ENCODE data around the gene ATF3.
A peak's percentile ranks its signal among the peaks of the same experiment; 100 is the strongest.

ATF3 gene, protein sequence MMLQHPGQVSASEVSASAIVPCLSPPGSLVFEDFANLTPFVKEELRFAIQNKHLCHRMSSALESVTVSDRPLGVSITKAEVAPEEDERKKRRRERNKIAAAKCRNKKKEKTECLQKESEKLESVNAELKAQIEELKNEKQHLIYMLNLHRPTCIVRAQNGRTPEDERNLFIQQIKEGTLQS

DNA sequence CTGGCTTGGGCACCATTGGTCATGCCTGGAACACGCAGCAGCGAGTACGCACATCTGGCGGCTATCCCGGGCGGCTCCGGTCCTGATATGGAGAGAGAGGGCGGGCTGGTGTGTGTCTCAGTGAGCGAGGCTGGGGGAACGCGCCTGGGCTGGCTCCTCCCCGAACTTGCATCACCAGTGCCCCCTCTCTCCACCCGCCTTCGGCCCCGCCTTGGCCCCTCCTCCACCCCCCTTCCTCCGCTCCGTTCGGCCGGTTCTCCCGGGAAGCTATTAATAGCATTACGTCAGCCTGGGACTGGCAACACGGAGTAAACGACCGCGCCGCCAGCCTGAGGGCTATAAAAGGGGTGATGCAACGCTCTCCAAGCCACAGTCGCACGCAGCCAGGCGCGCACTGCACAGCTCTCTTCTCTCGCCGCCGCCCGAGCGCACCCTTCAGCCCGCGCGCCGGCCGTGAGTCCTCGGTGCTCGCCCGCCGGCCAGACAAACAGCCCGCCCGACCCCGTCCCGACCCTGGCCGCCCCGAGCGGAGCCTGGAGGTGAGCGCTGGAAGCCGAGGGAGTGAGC is at the start of gene ATF3:
ATF3 (plus strand) TSS at position 370 of the 567 bp plus-strand sequence. CDS start 6,261 bp downstream, outside the sequence.
- peak; percentile 94 for DNase-seq

GRCh38 chr1:212559929-212560328 is 48.6 kb upstream of the ATF3 start:
- no peak for DNase-seq

DNA sequence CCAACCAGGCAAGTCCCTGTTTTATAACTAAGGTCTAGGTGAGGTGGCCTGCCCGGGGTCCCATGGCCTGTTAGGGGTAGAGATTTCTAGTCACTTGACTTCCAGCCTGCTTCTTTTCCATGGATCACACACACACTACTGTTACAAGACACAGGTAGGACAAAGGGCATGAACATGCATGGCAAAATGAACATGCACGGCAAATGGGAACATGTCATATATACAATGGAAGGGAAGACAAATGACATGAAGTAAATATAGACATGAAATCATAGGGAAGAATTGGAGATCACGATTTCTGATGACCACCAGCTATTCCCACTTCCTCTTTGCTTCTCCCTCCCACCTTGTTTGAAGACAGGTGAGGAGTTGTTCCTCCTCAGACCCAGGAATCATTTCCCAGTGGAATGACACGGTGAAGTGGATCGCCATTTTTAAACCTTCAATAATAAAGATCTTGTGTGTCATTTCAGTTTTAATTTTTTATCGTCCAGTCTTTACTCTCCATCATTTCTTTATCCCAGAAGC is 47.6 kb upstream of the ATF3 start:
- no peak for DNase-seq

- DNase-seq = no peak
Observed at GRCh38 chr1:212561501-212561931, 47.0 kb upstream of the ATF3 start.

GRCh38 chr1:212562771-212563170 is 45.8 kb upstream of the ATF3 start:
- DNase-seq = no peak

- DNase-seq = no peak
Observed at GRCh38 chr1:212565079-212565478, 43.5 kb upstream of the ATF3 start.

GRCh38 chr1:212565571-212566305 is 42.8 kb upstream of the ATF3 start:
- DNase-seq = no peak

DNA sequence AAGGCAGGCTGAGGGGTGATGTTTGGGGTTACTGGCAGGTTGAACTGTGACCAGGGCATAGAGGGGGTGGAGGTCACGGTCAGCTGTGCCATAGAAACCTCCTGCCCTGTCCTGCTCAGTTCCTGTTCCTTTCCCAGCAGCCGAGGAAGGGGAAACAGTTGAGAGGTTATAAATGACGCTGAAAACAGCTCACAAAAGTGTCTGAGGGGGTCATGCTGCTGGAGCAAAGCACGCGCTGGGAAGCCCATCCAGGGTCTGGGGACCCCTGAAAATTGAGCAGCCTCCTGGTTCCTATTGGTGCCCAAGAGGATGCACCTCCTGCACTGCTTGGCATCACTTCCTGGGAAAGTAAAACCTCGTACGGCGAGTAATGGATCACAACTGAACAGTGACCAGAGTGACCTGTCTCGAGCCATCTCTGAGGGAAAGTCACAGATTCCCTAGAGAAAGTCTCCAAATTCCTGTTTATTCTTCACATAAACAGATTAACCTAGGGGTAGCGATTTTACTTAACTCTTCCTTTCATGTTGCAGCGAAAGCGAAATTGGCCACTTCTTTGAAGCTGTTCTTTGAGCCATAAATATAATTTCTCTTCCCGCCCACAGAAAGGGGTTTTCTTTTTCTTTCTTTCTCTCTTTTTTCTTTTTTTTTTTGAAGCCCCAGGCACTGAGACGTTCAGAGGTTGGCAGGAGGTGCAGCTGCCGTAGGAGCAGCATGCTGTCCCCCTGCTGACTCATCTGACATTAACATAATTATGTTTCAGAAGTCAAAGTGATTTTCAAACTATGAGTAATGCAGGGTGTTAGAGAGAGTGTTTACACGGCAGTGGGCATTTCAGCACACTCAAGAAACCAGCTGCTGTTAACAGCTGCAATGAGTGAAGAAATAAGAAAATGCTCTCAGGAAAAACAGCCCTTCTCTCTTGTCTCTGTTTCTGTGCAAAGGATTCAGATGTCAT is 41.8 kb upstream of the ATF3 start:
- peak; percentile 63 for DNase-seq

DNA sequence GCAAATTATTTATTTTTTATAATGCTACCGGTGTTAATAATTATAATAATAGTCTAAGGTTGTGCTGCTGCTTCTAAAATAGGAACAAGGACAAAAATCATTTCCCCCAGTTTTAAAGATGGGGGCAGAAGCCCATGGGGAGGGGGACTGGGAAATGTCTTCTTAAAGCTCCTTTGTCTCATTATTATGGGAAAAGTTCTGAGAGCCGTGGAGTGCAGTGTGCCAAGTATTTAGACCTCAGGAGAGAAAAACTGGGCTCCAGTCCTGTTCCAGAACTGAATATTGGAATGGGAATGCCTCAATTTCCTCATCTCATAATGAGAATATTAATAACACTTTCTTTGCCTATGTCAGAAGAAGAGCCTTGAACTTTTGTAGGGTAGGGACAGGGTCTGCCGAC is 40.9 kb upstream of the ATF3 start:
- DNase-seq = no peak

- DNase-seq = no peak
Observed at GRCh38 chr1:212568978-212569537, 39.5 kb upstream of the ATF3 start.

GRCh38 chr1:212574732-212575131 is 33.8 kb upstream of the ATF3 start:
- no peak for DNase-seq

- no peak for DNase-seq
Observed at GRCh38 chr1:212575333-212575732, 33.2 kb upstream of the ATF3 start.

DNA sequence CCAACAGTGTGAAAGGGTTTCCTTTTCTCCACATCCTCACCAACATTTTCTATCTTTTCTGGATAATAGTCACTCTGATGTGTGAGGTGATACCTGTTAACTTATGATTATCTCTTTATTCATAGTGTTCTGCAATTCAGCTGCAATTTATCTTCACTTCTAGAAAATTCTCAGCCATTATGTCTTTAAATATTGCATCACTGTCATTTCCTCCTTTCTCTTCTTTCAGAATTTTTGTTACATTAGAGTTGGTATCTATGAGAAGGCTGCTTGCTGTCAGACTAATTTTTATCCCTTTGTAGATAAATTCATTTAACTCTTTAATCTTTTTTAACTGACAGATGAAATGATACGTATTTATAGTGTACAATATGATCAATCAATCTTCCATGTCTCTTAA is 30.5 kb upstream of the ATF3 start:
- no peak for DNase-seq

GRCh38 chr1:212581034-212581433 is 27.5 kb upstream of the ATF3 start:
- DNase-seq = no peak

DNA sequence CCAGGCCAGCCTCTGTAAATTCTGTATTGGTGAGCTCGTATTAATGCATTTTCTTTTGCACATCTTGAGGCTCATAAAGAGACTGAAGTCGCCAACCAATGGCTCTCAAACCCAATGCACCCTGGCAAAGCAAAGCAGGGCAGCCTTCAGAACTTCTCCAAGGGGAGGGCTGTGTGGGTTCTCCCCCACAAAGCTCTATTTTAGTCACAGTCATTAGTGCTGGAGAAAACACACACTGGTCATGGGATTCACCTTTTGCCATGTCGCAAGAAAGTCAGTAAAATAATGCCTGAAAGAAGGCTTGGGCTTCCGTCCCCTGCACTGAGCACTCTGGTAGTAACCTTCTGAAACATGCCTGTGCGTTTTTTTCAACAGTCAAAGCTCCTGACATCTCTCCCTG is 26.3 kb upstream of the ATF3 start:
- DNase-seq = no peak

- no peak for DNase-seq
Observed at GRCh38 chr1:212582808-212583615, 25.5 kb upstream of the ATF3 start.

DNA sequence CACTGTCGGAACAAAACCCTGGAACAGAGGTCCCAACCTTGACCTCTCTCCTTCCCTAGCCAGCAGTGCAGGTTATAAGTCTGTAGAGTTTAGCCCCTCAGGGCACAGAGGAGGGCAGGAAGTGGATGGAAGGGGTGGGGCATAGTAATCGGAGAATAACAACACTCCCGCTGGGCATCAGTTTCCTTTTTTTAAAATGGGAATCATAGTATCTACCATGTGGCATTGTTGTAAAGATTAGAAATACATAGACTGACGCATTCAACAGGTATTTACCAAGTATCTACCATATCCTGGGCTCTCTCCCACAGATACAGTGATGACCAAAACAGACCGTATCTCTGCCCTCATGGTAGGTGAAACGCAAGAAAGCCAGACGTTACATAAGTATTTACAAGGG is 24.9 kb upstream of the ATF3 start:
- DNase-seq = no peak

DNA sequence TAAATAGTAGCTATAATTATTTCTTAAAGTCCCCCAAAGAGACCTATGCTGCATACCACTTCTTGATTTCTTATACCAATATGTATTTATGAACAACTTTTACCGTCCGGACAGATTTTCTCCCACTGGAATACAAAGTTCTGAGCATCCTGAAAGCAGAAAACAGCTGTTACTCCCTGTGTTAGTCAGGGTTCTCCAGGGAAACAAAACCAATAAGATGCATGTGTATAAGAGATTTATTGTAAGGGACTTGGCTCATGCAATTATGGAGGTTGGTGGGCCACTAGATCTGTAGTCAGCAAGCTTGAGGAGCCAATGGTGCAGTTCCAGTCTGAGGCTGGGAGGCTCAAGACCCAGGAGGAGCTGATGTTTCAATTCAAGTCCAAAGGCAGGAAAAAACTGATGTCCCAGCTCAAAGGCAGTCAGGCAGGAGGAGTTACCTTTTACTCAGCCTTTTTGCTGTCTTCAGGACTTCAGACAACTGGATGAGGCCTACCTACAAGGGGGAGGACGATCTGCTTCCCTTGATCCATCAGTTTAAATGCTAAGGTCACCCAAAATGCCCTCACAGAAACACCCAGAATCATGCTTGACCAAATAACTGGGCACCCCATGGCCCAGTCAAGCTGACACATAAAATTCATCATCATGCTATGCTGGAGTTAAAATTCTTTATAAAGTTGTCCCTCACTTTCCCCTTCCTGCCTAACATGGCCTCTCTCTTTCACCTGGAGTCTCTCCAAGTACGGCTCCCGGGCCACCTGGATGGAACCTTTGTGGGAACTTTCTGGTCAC is 24.3 kb upstream of the ATF3 start:
- no peak for DNase-seq

DNA sequence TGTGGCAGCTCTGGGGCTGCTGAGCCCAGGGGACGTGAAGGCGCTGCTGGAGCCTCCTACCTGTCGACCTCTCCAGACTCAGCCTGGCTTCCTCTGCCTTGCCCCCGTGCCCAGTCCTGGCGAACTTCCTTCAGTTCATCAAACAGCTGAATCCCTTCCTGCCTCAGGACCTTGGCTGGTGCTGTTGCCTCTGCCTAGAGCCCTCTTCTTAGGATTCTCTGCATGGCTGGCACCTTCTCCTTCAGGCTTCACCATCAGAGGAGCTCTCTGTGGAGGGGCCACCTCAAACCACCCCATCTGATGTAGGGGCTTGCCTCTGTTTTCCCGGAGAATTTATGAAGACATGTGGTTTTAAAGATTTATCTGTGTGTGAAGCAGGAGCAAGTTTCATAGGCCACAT is 23.4 kb upstream of the ATF3 start:
- no peak for DNase-seq

DNA sequence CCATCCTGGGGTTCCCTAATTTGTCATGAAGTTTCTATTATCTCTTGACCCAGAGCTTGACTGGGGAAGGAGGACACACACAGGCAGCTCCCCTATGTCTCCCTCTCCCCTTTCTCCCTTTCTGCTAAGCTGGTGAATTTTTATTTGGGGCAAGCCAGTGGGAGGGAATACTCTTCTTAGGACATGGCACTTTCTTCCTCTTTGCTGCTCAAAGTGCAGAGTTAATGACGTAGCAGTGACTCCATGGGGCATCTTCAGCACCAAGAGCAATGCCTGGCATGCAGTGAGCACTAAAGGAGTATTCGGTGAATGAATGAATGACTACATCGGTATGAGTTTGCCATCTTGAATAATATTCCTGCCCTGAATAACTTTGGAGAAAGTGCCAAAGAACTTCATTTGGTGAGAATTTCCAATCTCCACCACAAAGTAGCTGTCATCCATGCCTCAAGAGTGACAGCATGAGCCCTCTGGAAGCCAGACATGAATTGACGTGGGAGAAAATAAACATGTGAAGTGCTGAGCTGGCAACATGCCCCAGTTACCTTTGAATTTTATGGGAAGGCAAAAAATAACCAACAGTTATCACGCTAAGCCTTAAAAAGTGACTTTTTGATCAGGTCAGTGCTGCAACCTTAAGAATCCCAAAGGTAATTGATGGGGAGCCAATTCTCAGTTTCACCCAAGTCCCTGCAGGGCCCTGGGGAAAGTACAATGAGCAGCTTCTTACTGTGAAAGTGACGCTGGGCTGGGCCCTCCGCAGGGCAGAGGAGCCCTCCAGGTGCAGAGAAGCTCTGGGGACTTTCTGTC is 22.1 kb upstream of the ATF3 start:
- no peak for DNase-seq

Data from activated CD8-positive, alpha-beta memory T cell treated with anti-CD3 and anti-CD28 coated beads, Interleukin-2, amount 50 U/mL, for 48 hours (primary cell).